Measurements from ENCODE around the gene BDKRB2. TPM values are rescaled to one million over a fixed set of nuclear protein-coding genes. Genes with fewer than 3 reads are reported as not detected.

The BDKRB2 gene
- total RNA-seq, 1 donor from 2014 or later, result 0.49 TPM

- H3K9me3 ChIP-seq (replicated peaks), result peaks cover 18% of the 10 kb centered on the region
- H3K27me3 ChIP-seq (ENCODE audit: low read depth), result peaks cover 32% of the 10 kb centered on the region
- DNase-seq, result no peak
- H3K4me3 ChIP-seq, result no peak overlapping the region
- H3K36me3 ChIP-seq, result no peaks in the 10 kb centered on the region
- H3K4me1 ChIP-seq, result no peaks in the 10 kb centered on the region
- intact Hi-C loops (cut with micrococcal nuclease), result no loop called here
- TF ChIP-seq, protein P1, sequence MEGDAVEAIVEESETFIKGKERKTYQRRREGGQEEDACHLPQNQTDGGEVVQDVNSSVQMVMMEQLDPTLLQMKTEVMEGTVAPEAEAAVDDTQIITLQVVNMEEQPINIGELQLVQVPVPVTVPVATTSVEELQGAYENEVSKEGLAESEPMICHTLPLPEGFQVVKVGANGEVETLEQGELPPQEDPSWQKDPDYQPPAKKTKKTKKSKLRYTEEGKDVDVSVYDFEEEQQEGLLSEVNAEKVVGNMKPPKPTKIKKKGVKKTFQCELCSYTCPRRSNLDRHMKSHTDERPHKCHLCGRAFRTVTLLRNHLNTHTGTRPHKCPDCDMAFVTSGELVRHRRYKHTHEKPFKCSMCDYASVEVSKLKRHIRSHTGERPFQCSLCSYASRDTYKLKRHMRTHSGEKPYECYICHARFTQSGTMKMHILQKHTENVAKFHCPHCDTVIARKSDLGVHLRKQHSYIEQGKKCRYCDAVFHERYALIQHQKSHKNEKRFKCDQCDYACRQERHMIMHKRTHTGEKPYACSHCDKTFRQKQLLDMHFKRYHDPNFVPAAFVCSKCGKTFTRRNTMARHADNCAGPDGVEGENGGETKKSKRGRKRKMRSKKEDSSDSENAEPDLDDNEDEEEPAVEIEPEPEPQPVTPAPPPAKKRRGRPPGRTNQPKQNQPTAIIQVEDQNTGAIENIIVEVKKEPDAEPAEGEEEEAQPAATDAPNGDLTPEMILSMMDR (IDR thresholded peaks at IDR 0.05; ENCODE audit: borderline replicate concordance), result no peak
- H3K27ac ChIP-seq (replicated peaks), result no peak overlapping the region
Observed at GRCh38 chr14:96268431-96269358, 64.1 kb downstream of the BDKRB2 start.

GRCh38 chr14:96269359-96269710, 64.7 kb downstream of the BDKRB2 start:
- Histone ChIP-seq H3K9me3 (replicated peaks) (peaks cover 18% of the 10 kb centered on the region), H3K4me1 (no peaks in the 10 kb centered on the region), H3K36me3 (no peaks in the 10 kb centered on the region), H3K4me3 (no peak overlapping the region), H3K27ac (replicated peaks) (no peak overlapping the region), H3K27me3 (ENCODE audit: low read depth) (peaks cover 32% of the 10 kb centered on the region)
- TF ChIP-seq, protein P1 (IDR thresholded peaks at IDR 0.05; ENCODE audit: borderline replicate concordance), result no peak
- no peak for DNase-seq
- intact Hi-C loops (cut with micrococcal nuclease), result no loop called here

- no peak overlapping the region for H3K27ac ChIP-seq (replicated peaks)
- peaks cover 7% of the 10 kb centered on the region for H3K4me1 ChIP-seq
- H3K9me3 ChIP-seq (replicated peaks), result peaks cover 18% of the 10 kb centered on the region
- DNase-seq, result no peak
- peaks cover 30% of the 10 kb centered on the region for H3K27me3 ChIP-seq (ENCODE audit: low read depth)
- H3K4me3 ChIP-seq, result no peak overlapping the region
- intact Hi-C loops (cut with micrococcal nuclease), result loop anchor here (10.0 kb wide), 1 partner anchor 276 kb away; no protein-coding TSS in a partner anchor
- no peaks in the 10 kb centered on the region for H3K36me3 ChIP-seq
- TF ChIP-seq, protein P1 (IDR thresholded peaks at IDR 0.05; ENCODE audit: borderline replicate concordance), result no peak
Observed at GRCh38 chr14:96270565-96271420, 66.2 kb downstream of the BDKRB2 start.

GRCh38 chr14:96271421-96271762, 66.8 kb downstream of the BDKRB2 start:
- H3K4me1 ChIP-seq, result peaks cover 7% of the 10 kb centered on the region
- H3K4me3 ChIP-seq, result no peak overlapping the region
- intact Hi-C loops (cut with micrococcal nuclease), result loop anchor here (10.0 kb wide), 1 partner anchor 277 kb away; no protein-coding TSS in a partner anchor
- no peaks in the 10 kb centered on the region for H3K36me3 ChIP-seq
- peaks cover 18% of the 10 kb centered on the region for H3K9me3 ChIP-seq (replicated peaks)
- H3K27ac ChIP-seq (replicated peaks), result no peak overlapping the region
- peaks cover 28% of the 10 kb centered on the region for H3K27me3 ChIP-seq (ENCODE audit: low read depth)
- DNase-seq, result no peak
- TF ChIP-seq, protein P1 (IDR thresholded peaks at IDR 0.05; ENCODE audit: borderline replicate concordance), result no peak

DNA sequence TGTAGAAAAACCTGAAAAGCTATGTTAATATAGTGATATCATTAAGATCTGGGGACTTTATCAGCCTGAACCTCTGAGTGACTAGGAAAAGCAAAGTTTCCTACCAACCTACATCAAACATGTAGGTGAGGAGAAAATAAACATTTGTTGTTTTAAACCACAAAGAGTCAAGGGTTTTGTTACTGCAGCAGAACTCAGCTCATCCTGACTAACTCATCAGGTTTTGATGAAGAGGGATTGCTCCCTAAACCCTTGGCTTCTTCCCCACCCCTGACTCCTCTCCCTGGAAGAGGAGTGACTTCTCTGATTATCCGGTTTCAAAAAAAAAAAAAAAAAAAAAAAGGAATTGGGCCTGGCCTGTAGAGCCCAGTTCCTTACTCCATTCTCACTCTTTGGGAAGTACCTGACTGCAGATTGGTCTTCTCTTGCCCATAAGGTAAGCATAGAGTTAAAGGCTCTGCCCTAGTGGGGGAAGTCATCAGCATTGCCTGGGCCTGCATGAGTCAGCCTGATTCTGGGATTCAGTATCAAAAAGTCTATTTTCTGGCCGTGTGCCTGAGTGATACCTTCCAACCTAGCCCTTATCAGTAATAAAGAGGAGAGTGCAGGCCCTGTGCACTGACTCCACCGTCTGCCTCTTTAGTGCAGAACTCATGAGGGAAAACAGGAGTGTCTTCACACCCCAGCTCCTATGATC, 68.3 kb downstream of the BDKRB2 start:
- no peak for DNase-seq
- peaks cover 7% of the 10 kb centered on the region for H3K4me1 ChIP-seq
- peaks cover 2% of the 10 kb centered on the region for H3K36me3 ChIP-seq
- intact Hi-C loops (cut with micrococcal nuclease), result loop anchor here (10.0 kb wide), 1 partner anchor 278 kb away; no protein-coding TSS in a partner anchor
- no peak overlapping the region for H3K27ac ChIP-seq (replicated peaks)
- H3K4me3 ChIP-seq, result no peak overlapping the region
- H3K27me3 ChIP-seq (ENCODE audit: low read depth), result peaks cover 13% of the 10 kb centered on the region
- TF ChIP-seq, protein P1 (IDR thresholded peaks at IDR 0.05; ENCODE audit: borderline replicate concordance), result no peak
- H3K9me3 ChIP-seq (replicated peaks), result peaks cover 25% of the 10 kb centered on the region

All from left ventricle myocardium inferior (tissue), 1 donor.